Measurements from ENCODE around the gene DAW1.

DNA sequence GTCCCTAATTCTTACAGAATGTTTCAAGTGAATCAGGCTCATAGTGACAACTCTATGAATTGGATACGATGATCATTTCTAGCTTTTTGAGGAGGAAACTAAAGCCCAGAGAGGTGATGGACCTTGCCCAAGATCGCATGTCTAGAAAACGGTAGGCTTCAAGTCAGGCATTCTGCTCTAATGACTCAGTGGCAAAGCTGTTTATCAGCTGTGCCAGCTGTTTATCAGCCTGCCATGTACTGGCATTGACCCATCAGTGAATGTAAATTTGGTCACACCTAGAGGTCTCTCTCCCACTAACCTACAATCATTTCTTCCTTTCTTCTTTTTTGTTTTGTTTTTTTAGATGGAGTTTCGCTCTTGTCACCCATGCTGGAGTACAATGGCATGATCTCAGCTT lies 6.1 kb upstream of the DAW1 start:
- TF ChIP-seq POLR2AphosphoS5 (IDR thresholded peaks at IDR 0.05; ENCODE audit: borderline replicate concordance, low read depth, low read length) (no peak), EZH2 (IDR thresholded peaks at IDR 0.05) (no peak)
